Skin epidermis (tissue), 12 donors: Measurements from ENCODE around the gene CLTCL1.
"Not testable (repeated sequence)": the region's sequence is repeated elsewhere in the genome, so short reads cannot be mapped to it uniquely, and the experiment has no call there.

Source experiments
- H3K27ac ChIP-seq, 21 experiments: fragments of 200-600 bp; sonication (generic) in 11 of 21; one replicate each; pipeline ENCODE4 v1.5.0; 2020; ENCODE audit warnings: mild to moderate bottlenecking in 3 of 21, inconsistent platforms in 2 of 21, moderate library complexity in 2 of 21
- H3K4me3 ChIP-seq, 7 experiments: fragments of 200-600 bp; sonication (generic) in 2 of 7; one replicate each; pipeline ENCODE4 v1.5.0; 2020; ENCODE audit warnings: inconsistent platforms in 2 of 7, mild to moderate bottlenecking in 2 of 7, moderate library complexity in 1 of 7

CLTCL1 gene

GRCh38 chr22:19260194-19260593, 31.3 kb downstream of the CLTCL1 start:
- H3K4me3 ChIP-seq = no peak overlapping the region
- peak overlapping the region in 6 of 21 experiments; percentile 34 to 68 (median 60) for H3K27ac ChIP-seq

DNA sequence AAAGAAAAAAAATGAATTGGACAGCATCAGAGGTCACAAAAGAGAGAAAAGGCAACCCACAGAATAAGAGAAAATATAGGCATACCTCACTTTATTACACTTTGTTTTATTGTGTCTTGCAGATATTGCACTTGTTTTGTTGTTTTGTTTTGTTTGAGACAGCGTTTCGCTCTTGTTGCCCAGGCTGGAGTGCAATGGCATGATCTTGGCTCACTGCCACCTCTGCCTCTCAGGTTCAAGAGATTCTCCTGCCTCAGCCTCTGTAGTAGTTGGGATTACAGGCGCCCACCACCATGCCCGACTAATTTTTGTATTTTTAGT, 32.6 kb downstream of the CLTCL1 start:
- not testable (repeated sequence) for H3K4me3 ChIP-seq

GRCh38 chr22:19258371-19258770, 33.1 kb downstream of the CLTCL1 start:
- Histone ChIP-seq H3K4me3 (no peak overlapping the region), H3K27ac (no peak overlapping the region)

More for the DNA sequence above, 32.6 kb downstream of the CLTCL1 start:
- not testable (repeated sequence) for H3K27ac ChIP-seq

DNA sequence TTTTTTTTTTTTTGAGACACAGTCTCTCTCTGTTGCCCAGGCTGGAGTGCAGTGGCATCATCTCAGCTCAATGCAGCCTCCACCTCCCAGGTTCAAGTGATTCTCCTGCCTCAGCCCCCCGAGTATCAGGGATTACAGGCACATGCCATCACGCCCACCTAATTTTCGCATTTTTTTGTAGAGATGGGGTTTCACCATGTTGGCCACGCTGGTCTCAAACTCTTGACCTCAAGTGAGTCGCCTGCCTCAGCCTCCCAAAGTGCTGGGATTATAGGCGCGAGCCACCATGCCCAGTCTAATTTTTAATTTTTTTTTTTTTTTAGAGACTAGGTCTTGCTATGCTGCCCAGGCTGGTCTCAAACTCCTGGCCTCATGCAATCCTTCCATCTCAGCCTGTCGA, 35.2 kb downstream of the CLTCL1 start:
- H3K4me3 ChIP-seq, H3K27ac ChIP-seq: not testable (repeated sequence)

DNA sequence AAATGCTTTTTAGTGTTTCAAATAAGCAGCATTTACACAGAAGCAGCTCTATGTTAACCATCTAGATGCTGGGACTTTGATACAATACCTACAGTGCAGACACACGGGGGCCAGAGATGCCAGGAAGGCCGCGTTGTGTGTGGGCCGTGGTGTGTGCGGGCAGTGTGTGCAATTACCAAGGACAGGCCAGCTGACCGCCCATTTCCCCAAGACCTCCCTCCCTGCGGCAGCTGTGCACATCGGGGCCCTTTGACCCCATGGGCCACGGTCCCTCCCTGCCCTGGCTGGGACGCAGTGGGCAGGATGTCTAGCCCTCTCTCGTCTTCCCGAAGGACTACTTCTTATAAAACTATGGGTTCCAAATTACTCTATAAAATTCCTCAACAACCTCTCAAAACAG, 38.4 kb downstream of the CLTCL1 start:
- no peak overlapping the region for H3K27ac ChIP-seq
- H3K4me3 ChIP-seq = no peak overlapping the region

DNA sequence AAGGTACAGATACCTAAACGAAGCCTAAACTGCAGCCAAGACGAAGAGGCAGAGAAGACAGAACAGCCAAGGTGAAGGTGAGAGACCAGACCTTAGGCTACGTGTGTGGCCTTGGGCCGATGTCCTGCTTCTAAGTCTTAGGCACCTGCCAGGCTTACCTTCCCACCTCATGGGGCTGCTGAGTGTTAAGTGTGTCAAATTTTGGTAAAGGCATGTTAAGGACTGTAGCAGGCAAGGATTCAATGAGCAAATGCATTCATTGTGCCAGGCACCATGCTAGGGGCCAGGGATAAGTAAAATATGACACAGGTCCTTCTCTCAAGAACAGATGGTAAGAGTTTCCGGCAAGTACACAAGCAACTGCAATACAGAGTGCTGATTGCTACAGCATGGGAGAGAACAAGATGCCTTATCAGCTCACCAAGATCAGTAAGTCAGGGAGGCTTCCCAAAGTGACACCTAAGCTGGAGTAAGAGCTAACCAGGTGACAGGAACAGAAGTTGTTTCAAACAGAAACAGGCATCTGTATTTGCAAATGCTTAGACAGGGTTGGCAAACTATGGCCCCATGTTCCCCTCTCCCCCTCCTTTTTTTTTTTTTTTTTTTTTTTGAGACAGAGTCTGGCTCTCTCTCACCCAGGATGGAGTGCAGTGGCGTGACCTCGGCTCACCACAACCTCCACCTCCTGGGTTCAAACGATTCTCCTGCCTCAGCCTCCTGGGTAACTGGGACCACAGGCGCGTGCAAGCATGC, 46.7 kb downstream of the CLTCL1 start:
- Histone ChIP-seq H3K4me3 (no peak overlapping the region), H3K27ac (no peak overlapping the region)

GRCh38 chr22:19242699-19243098, 48.8 kb downstream of the CLTCL1 start:
- no peak overlapping the region for H3K4me3 ChIP-seq

GRCh38 chr22:19241593-19241906, 50.0 kb downstream of the CLTCL1 start:
- H3K27ac ChIP-seq = no peak overlapping the region
- H3K4me3 ChIP-seq = no peak overlapping the region

More at GRCh38 chr22:19242699-19243098, 48.8 kb downstream of the CLTCL1 start:
- no peak overlapping the region for H3K27ac ChIP-seq

DNA sequence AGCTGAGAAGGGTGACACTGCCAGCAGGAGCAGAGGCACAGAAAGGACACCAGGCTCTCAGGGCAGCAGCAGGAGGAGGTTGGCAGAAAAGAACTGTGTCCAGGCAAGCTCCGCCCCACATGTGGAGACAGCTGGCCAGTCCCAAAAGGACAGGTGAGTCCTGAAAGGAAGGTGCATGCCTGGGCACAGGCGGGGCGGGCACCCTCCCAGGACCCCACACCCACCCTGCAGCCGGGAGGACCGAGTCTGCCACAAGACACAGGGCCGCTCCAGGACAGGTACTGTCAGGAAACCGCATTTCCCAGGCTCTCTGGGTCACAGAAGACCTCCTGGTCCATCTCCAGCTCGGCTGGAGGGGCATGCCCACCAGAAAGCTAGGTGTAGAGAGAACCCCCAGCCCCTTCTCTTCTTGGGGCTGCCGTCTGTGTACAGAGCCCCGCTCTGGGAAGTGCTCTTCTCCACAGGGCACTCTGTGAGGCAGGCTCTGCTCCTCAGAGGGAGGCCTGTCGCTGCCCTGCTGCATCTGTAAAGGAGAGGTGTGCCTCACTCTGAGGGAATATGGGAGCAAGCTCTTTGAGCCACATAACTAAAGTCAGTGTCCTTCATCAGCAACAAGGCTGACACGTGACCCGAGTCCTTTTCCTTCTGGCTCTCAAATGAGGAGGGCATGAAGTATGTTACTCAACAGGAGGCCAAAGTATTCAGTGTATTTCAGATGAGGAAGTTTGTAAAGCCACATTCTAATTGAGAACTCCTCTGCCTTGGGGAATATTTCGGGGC, 50.5 kb downstream of the CLTCL1 start:
- H3K27ac ChIP-seq = no peak overlapping the region
- H3K4me3 ChIP-seq = no peak overlapping the region

DNA sequence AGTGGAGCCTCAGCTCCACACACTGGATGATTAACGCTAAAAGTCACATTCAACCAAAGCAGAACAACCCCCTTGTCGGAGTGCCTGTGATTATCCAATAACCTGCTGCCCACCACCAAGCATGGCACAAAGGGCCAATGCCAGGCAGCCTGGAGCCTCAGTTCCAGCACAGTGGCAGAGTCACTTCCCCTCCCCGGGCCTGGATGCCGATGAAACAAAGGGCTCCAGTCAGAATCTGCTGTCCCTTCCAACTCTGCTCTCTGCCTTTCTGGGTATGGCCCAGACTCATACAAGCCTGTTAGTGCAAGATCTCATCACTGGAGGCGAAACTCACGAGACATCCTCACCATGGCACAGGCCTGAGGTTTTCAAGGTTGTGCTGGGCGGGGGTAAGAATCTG, 52.1 kb downstream of the CLTCL1 start:
- Histone ChIP-seq H3K4me3 (no peak overlapping the region), H3K27ac (no peak overlapping the region)

- H3K27ac ChIP-seq = no peak overlapping the region
- no peak overlapping the region for H3K4me3 ChIP-seq
These were observed 52.6 kb downstream of the CLTCL1 start for GRCh38 chr22:19238900-19239299.

DNA sequence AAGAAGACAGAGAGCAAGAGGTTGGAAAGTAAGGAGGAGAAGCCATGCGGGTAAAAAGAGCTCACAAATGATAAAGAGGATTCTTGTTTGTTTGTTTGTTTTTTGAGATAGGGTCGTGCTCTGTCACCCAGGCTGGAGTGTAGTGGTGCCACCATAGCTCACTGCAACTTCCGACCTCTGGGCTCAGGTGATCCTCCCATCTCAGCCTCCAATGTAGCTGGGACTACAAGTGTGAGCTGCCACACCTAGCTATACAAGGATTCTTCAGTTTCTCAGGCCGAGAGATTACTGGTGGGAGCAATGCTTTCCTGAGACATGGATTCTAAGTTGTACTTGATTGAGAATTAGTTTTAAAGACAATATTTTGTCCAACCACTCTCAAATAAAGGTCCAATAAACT, 55.6 kb downstream of the CLTCL1 start:
- no peak overlapping the region for H3K27ac ChIP-seq

DNA sequence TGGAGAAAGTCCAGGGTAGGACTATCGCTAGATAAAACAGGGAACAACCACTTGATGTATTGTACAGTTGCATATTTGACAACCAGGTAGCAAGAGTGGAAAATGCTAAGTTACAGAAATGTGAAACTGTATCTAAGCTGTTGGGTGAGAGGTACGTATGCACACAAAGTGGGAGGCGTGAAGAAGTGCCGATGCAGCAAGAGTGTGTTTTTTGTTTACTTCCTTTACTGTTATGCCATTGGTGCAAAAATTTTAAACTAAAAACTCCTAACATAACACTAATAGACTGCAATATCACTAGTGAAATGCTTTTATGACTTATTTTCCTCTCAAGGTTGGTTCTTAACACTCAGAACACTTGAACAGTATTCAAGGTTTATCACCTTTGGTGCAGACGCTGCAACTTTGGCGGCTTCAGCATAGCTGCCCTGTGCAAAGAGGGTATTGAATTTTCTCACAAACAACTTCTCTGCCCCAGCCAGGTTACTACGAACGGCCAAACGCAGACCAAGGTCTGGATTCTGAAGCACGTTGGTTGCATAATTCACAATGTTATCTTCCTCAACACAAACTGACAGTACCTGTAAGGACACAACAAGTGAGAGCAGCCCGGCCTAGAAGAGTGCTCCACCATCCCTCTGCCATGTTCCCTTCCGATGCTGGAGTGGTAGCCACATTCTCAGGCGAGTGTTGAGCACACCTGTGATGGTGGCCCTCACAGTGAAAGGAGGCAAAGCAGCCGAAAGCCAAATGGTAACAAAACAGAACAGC, 57.2 kb downstream of the CLTCL1 start:
- H3K4me3 ChIP-seq = no peak overlapping the region
- H3K27ac ChIP-seq = no peak overlapping the region

More for the DNA sequence above, 55.6 kb downstream of the CLTCL1 start:
- H3K4me3 ChIP-seq = no peak overlapping the region

- no peak overlapping the region for H3K4me3 ChIP-seq
- no peak overlapping the region for H3K27ac ChIP-seq
These were observed 58.3 kb downstream of the CLTCL1 start for GRCh38 chr22:19233189-19233661.

DNA sequence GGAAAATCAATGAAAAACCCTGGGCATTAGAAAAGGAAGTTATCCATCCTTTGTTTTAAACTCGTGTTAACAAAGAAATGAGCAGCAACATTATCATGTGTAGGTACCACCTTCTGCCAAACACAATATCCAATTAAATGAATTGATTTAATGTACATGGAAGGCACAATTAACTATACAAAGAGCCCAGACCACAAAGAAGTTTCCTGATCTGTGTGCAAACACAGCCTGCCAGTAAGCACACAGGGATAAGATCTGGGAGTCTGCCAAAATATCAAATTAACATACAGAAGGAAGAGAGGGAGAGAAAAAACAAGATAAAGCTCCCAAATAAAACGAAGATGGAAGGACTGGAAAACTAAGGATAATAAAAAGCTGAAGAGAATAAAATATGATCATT, 58.9 kb downstream of the CLTCL1 start:
- no peak overlapping the region for H3K27ac ChIP-seq

GRCh38 chr22:19231986-19232385, 59.5 kb downstream of the CLTCL1 start:
- H3K27ac ChIP-seq = no peak overlapping the region
- no peak overlapping the region for H3K4me3 ChIP-seq

More for the DNA sequence above, 58.9 kb downstream of the CLTCL1 start:
- no peak overlapping the region for H3K4me3 ChIP-seq

DNA sequence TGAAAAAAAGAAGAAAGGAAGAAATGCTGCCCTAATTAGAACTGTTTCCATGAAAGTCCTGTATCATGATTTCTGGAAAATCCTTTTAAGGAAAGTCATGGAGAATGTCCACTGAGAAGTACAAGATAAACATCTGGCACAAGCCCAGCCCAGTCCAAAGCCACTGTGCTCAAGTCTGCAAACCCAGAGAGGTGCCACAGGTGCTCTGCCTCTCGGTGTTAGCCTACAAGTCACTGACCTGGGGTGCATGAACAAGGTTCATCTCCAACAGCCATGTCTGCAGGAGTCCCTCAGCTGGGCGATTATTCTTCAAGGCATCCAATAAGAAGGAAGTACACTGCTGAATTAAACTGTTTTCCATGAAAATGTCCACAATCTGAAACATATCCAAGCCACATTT, 61.9 kb downstream of the CLTCL1 start:
- H3K4me3 ChIP-seq = no peak overlapping the region
- no peak overlapping the region for H3K27ac ChIP-seq

DNA sequence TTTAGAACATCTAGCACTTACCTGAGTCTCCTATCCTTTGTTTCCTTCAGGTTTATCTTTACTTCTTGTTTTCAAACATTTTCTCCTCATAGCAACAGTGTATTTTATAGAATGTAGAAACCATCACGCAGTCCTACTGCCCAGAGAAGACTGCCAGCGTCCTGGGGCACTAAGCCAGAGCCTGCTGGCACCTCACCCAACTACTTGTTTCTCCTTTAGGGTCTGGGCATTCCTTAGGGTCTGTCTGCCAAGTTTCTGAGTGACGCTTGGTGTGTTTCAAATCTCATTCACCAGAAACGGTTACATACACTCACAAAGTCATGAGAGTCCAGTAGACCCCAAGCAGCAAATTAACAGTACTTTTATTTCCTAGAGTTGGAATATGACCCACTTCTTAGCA, 63.3 kb downstream of the CLTCL1 start:
- no peak overlapping the region for H3K27ac ChIP-seq
- no peak overlapping the region for H3K4me3 ChIP-seq

GRCh38 chr22:19226428-19226827, 65.1 kb downstream of the CLTCL1 start:
- Histone ChIP-seq H3K27ac (no peak overlapping the region), H3K4me3 (no peak overlapping the region)

DNA sequence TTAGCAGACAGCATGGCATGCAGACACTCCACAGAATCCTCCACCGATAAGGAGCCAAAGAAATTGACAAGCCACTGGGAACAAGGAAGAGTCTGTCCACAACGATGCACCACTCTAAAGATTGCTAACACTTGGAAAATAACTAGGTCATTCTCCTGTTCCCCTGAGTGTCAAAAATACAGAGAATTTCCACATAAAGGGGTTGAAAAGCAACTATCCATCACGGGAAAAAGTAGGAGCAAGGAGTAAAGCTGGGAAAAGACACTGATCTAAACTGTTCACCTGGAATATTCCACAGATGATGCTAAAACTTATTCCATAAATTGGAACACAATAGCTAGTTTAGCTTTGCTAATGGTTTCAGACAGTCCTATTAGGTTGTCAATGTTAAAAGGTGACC, 66.0 kb downstream of the CLTCL1 start:
- Histone ChIP-seq H3K27ac (no peak overlapping the region), H3K4me3 (no peak overlapping the region)

DNA sequence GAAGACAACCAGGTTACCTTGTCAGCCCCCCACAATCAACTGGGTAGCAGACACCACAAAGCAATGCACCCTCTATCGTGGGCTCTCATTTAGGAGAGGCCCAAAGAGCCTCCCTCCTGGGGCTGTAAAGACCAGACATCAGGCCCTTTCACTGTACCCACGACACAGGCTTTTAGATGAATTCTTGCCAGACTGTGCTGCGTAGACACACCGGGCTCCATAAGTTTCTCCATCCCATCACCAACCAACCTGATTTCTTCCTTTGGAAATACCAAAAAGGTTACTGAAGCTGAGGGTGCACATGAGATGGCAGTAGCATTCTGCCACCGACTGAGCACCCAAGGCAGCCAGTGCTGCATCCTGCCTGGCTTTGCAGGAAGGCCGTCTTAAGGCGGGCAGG, 66.5 kb downstream of the CLTCL1 start:
- no peak overlapping the region for H3K27ac ChIP-seq
- H3K4me3 ChIP-seq = no peak overlapping the region
